OCI-LY1 (cell line): Measurements from ENCODE around the gene TMPRSS3.

ENCODE experiments used
- H2AFZ ChIP-seq: fragments of 200-600 bp; sonication (generic), shearing (Covaris generic); 2 replicates; pipeline ENCODE4 v1.6.0; 2014; ENCODE audit warnings: antibody characterized with exemption, mild to moderate bottlenecking, low read length
- H3F3A ChIP-seq: fragments of 200-600 bp; sonication (generic), shearing (Covaris generic); 2 replicates; pipeline ENCODE4 v1.6.0; 2014; ENCODE audit warnings: mild to moderate bottlenecking, antibody characterized with exemption, low read length, moderate library complexity; ENCODE audit not compliant: insufficient read depth
- H3K27ac ChIP-seq: fragments of 200-600 bp; sonication (generic); 2 replicates; pipeline ENCODE4 v1.5.1; 2014; ENCODE audit warnings: low read length, mixed run types, mild to moderate bottlenecking, low read depth; ENCODE audit not compliant: poor library complexity, severe bottlenecking
- H3K27me3 ChIP-seq: fragments of 200-600 bp; sonication (generic); 2 replicates; pipeline ENCODE4 v1.6.0; 2014; ENCODE audit warnings: antibody characterized with exemption, mild to moderate bottlenecking, low read length, moderate library complexity; ENCODE audit not compliant: insufficient read depth
- H3K36me3 ChIP-seq: fragments of 200-600 bp; sonication (generic); 2 replicates; pipeline ENCODE4 v1.6.1; 2014; ENCODE audit warnings: mild to moderate bottlenecking, antibody characterized with exemption, low read length, moderate library complexity, mixed read lengths; ENCODE audit not compliant: insufficient read depth
- H3K4me1 ChIP-seq: fragments of 200-600 bp; sonication (generic); 2 replicates; pipeline ENCODE4 v1.5.1; 2014; ENCODE audit warnings: mild to moderate bottlenecking, low read length, moderate library complexity; ENCODE audit not compliant: insufficient read depth, severe bottlenecking
- H3K4me2 ChIP-seq: fragments of 200-600 bp; sonication (generic), shearing (Covaris generic); 2 replicates; pipeline ENCODE4 v1.6.1; 2014; ENCODE audit warnings: low read length
- H3K4me3 ChIP-seq: fragments of 200-600 bp; sonication (generic); 2 replicates; pipeline ENCODE4 v1.5.1; 2014; ENCODE audit warnings: low read length, low read depth, mild to moderate bottlenecking, mixed read lengths; ENCODE audit not compliant: poor library complexity, severe bottlenecking
- H3K79me2 ChIP-seq: fragments of 200-600 bp; shearing (Covaris generic); 2 replicates; pipeline ENCODE4 v1.6.1; 2016; ENCODE audit warnings: mixed run types, low read length, mixed read lengths; ENCODE audit not compliant: insufficient read depth
- H3K9ac ChIP-seq: fragments of 200-600 bp; sonication (generic), shearing (Covaris generic); 2 replicates; pipeline ENCODE4 v1.6.1; 2014; ENCODE audit warnings: mild to moderate bottlenecking, low read length, mixed read lengths
- H3K9me2 ChIP-seq: fragments of 200-600 bp; sonication (generic), shearing (Covaris generic); 2 replicates; pipeline ENCODE4 v1.6.1; 2014; ENCODE audit warnings: low read depth, mild to moderate bottlenecking, low read length, mixed read lengths
- H3K9me3 ChIP-seq: fragments of 200-600 bp; shearing (Covaris generic); 2 replicates; pipeline ENCODE4 v1.6.1; 2014; ENCODE audit warnings: low read length, mixed read lengths
- H4K20me1 ChIP-seq: fragments of 200-600 bp; sonication (generic), shearing (Covaris generic); 2 replicates; pipeline ENCODE4 v1.6.0; 2016; ENCODE audit warnings: mild to moderate bottlenecking, low read length; ENCODE audit not compliant: insufficient read depth
- CTCF ChIP-seq: fragments of 200-600 bp; sonication (generic), shearing (Covaris generic); IDR thresholded peaks from 2 replicates; pipeline ENCODE4 v1.5.1; 2017; ENCODE audit warnings: mild to moderate bottlenecking, antibody characterized with exemption, low read length, moderate library complexity, mixed read lengths
- EZH2 ChIP-seq: fragments of 200-600 bp; sonication (generic), shearing (Covaris generic); IDR thresholded peaks from 2 replicates; pipeline ENCODE4 v1.8.0; 2017; ENCODE audit warnings: borderline replicate concordance, mixed run types, mild to moderate bottlenecking, antibody characterized with exemption, low read length, moderate library complexity, mixed read lengths

Gene TMPRSS3

GRCh38 chr21:42350927-42351426 is 44.9 kb downstream of the TMPRSS3 start, which contains the start of gene TFF2:
Gene TFF2, minus strand, starts transcription at chr21:42350994. Its CDS starts 37 bp downstream, at chr21:42350957.
- TF ChIP-seq EZH2, result no peak
- TF ChIP-seq CTCF, result no peak
- Histone ChIP-seq H3K9me3 (peaks cover 5% of the 10 kb centered on the region; the same call in 1 of the 2 replicates), H4K20me1 (no peaks in the 10 kb centered on the region), H3F3A (no peaks in the 10 kb centered on the region), H3K9ac (no peak within 1 kb of the TSS), H3K79me2 (no peaks in the 10 kb centered on the region), H3K27ac (no peak within 1 kb of the TSS), H3K4me3 (no peak within 1 kb of the TSS), H2AFZ (no peak within 1 kb of the TSS), H3K9me2 (no peaks in the 10 kb centered on the region), H3K4me2 (no peak within 1 kb of the TSS), H3K27me3 (peaks cover 32% of the 10 kb centered on the region; the same call in 1 of the 2 replicates), H3K4me1 (no peaks in the 10 kb centered on the region), H3K36me3 (no peaks in the 10 kb centered on the region)

- H3K9ac ChIP-seq, result no peak overlapping the region
- H3K27ac ChIP-seq, result no peak overlapping the region
- H3K4me2 ChIP-seq, result no peak overlapping the region
- H3K36me3 ChIP-seq, result no peaks in the 10 kb centered on the region
- no peak overlapping the region for H3K4me3 ChIP-seq
- no peak overlapping the region for H2AFZ ChIP-seq
- no peaks in the 10 kb centered on the region for H3K9me2 ChIP-seq
- TF ChIP-seq EZH2 (no peak), CTCF (no peak)
- H3F3A ChIP-seq, result no peaks in the 10 kb centered on the region
- H3K27me3 ChIP-seq, result peaks cover 27% of the 10 kb centered on the region; the same call in 1 of the 2 replicates
- no peaks in the 10 kb centered on the region for H4K20me1 ChIP-seq
- no peaks in the 10 kb centered on the region for H3K79me2 ChIP-seq
- H3K9me3 ChIP-seq, result peaks cover 5% of the 10 kb centered on the region; the same call in 1 of the 2 replicates
- H3K4me1 ChIP-seq, result no peaks in the 10 kb centered on the region
These were observed 45.4 kb downstream of the TMPRSS3 start for GRCh38 chr21:42350318-42350910.

- no peak for TF ChIP-seq EZH2
- no peak for TF ChIP-seq CTCF
- H3K27me3 ChIP-seq, result peaks cover 22% of the 10 kb centered on the region; the same call in 1 of the 2 replicates
- no peaks in the 10 kb centered on the region for H3F3A ChIP-seq
- no peaks in the 10 kb centered on the region for H3K36me3 ChIP-seq
- no peak overlapping the region for H3K27ac ChIP-seq
- no peak overlapping the region for H2AFZ ChIP-seq
- H3K79me2 ChIP-seq, result no peaks in the 10 kb centered on the region
- H3K9me3 ChIP-seq, result no peaks in the 10 kb centered on the region
- no peak overlapping the region for H3K9ac ChIP-seq
- no peaks in the 10 kb centered on the region for H3K9me2 ChIP-seq
- no peaks in the 10 kb centered on the region for H3K4me1 ChIP-seq
- no peaks in the 10 kb centered on the region for H4K20me1 ChIP-seq
- no peak overlapping the region for H3K4me3 ChIP-seq
- H3K4me2 ChIP-seq, result no peak overlapping the region
These were observed 46.2 kb downstream of the TMPRSS3 start for GRCh38 chr21:42349420-42350317.
